OCI-LY1 (cell line): ENCODE measurements around the gene PROSER2.

Experiments used
- H2AFZ ChIP-seq: fragments of 200-600 bp; sonication (generic), shearing (Covaris generic); 2 replicates; pipeline ENCODE4 v1.6.0; 2014; ENCODE audit warnings: antibody characterized with exemption, mild to moderate bottlenecking, low read length
- H3F3A ChIP-seq: fragments of 200-600 bp; sonication (generic), shearing (Covaris generic); 2 replicates; pipeline ENCODE4 v1.6.0; 2014; ENCODE audit warnings: mild to moderate bottlenecking, antibody characterized with exemption, low read length, moderate library complexity; ENCODE audit not compliant: insufficient read depth
- H3K27ac ChIP-seq: fragments of 200-600 bp; sonication (generic); 2 replicates; pipeline ENCODE4 v1.5.1; 2014; ENCODE audit warnings: low read length, mixed run types, mild to moderate bottlenecking, low read depth; ENCODE audit not compliant: poor library complexity, severe bottlenecking
- H3K27me3 ChIP-seq: fragments of 200-600 bp; sonication (generic); 2 replicates; pipeline ENCODE4 v1.6.0; 2014; ENCODE audit warnings: antibody characterized with exemption, mild to moderate bottlenecking, low read length, moderate library complexity; ENCODE audit not compliant: insufficient read depth
- H3K36me3 ChIP-seq: fragments of 200-600 bp; sonication (generic); 2 replicates; pipeline ENCODE4 v1.6.1; 2014; ENCODE audit warnings: mild to moderate bottlenecking, antibody characterized with exemption, low read length, moderate library complexity, mixed read lengths; ENCODE audit not compliant: insufficient read depth
- H3K4me1 ChIP-seq: fragments of 200-600 bp; sonication (generic); 2 replicates; pipeline ENCODE4 v1.5.1; 2014; ENCODE audit warnings: mild to moderate bottlenecking, low read length, moderate library complexity; ENCODE audit not compliant: insufficient read depth, severe bottlenecking
- H3K4me2 ChIP-seq: fragments of 200-600 bp; sonication (generic), shearing (Covaris generic); 2 replicates; pipeline ENCODE4 v1.6.1; 2014; ENCODE audit warnings: low read length
- H3K4me3 ChIP-seq: fragments of 200-600 bp; sonication (generic); 2 replicates; pipeline ENCODE4 v1.5.1; 2014; ENCODE audit warnings: low read length, low read depth, mild to moderate bottlenecking, mixed read lengths; ENCODE audit not compliant: poor library complexity, severe bottlenecking
- H3K79me2 ChIP-seq: fragments of 200-600 bp; shearing (Covaris generic); 2 replicates; pipeline ENCODE4 v1.6.1; 2016; ENCODE audit warnings: mixed run types, low read length, mixed read lengths; ENCODE audit not compliant: insufficient read depth
- H3K9ac ChIP-seq: fragments of 200-600 bp; sonication (generic), shearing (Covaris generic); 2 replicates; pipeline ENCODE4 v1.6.1; 2014; ENCODE audit warnings: mild to moderate bottlenecking, low read length, mixed read lengths
- H3K9me2 ChIP-seq: fragments of 200-600 bp; sonication (generic), shearing (Covaris generic); 2 replicates; pipeline ENCODE4 v1.6.1; 2014; ENCODE audit warnings: low read depth, mild to moderate bottlenecking, low read length, mixed read lengths
- H3K9me3 ChIP-seq: fragments of 200-600 bp; shearing (Covaris generic); 2 replicates; pipeline ENCODE4 v1.6.1; 2014; ENCODE audit warnings: low read length, mixed read lengths
- H4K20me1 ChIP-seq: fragments of 200-600 bp; sonication (generic), shearing (Covaris generic); 2 replicates; pipeline ENCODE4 v1.6.0; 2016; ENCODE audit warnings: mild to moderate bottlenecking, low read length; ENCODE audit not compliant: insufficient read depth
- EZH2 ChIP-seq: fragments of 200-600 bp; sonication (generic), shearing (Covaris generic); IDR thresholded peaks from 2 replicates; pipeline ENCODE4 v1.8.0; 2017; ENCODE audit warnings: borderline replicate concordance, mixed run types, mild to moderate bottlenecking, antibody characterized with exemption, low read length, moderate library complexity, mixed read lengths
- TF ChIP-seq, protein P1 (sequence below): fragments of 200-600 bp; sonication (generic), shearing (Covaris generic); IDR thresholded peaks from 2 replicates; pipeline ENCODE4 v1.5.1; 2017; ENCODE audit warnings: mild to moderate bottlenecking, antibody characterized with exemption, low read length, moderate library complexity, mixed read lengths

PROSER2 gene

GRCh38 chr10:11878776-11879175 is 55.6 kb downstream of the PROSER2 start:
- Histone ChIP-seq H3K36me3 (no peaks in the 10 kb centered on the region), H3K9me2 (no peaks in the 10 kb centered on the region), H3K27ac (no peak overlapping the region), H3K4me3 (no peak overlapping the region), H3F3A (no peaks in the 10 kb centered on the region), H3K9me3 (no peaks in the 10 kb centered on the region), H3K27me3 (peaks cover 3% of the 10 kb centered on the region; the same call in 1 of the 2 replicates), H3K4me2 (no peak overlapping the region), H3K9ac (no peak overlapping the region), H3K4me1 (no peaks in the 10 kb centered on the region), H2AFZ (no peak overlapping the region), H4K20me1 (no peaks in the 10 kb centered on the region), H3K79me2 (no peaks in the 10 kb centered on the region)
- TF ChIP-seq, protein P1, sequence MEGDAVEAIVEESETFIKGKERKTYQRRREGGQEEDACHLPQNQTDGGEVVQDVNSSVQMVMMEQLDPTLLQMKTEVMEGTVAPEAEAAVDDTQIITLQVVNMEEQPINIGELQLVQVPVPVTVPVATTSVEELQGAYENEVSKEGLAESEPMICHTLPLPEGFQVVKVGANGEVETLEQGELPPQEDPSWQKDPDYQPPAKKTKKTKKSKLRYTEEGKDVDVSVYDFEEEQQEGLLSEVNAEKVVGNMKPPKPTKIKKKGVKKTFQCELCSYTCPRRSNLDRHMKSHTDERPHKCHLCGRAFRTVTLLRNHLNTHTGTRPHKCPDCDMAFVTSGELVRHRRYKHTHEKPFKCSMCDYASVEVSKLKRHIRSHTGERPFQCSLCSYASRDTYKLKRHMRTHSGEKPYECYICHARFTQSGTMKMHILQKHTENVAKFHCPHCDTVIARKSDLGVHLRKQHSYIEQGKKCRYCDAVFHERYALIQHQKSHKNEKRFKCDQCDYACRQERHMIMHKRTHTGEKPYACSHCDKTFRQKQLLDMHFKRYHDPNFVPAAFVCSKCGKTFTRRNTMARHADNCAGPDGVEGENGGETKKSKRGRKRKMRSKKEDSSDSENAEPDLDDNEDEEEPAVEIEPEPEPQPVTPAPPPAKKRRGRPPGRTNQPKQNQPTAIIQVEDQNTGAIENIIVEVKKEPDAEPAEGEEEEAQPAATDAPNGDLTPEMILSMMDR, result no peak
- no peak for TF ChIP-seq EZH2

- H3K79me2 ChIP-seq, result no peaks in the 10 kb centered on the region
- H3K27ac ChIP-seq, result no peak overlapping the region
- no peaks in the 10 kb centered on the region for H3K9me3 ChIP-seq
- peaks cover 3% of the 10 kb centered on the region; the same call in 1 of the 2 replicates for H3K27me3 ChIP-seq
- no peaks in the 10 kb centered on the region for H3F3A ChIP-seq
- no peak overlapping the region for H3K4me3 ChIP-seq
- no peaks in the 10 kb centered on the region for H4K20me1 ChIP-seq
- H3K9me2 ChIP-seq, result no peaks in the 10 kb centered on the region
- no peak overlapping the region for H2AFZ ChIP-seq
- no peaks in the 10 kb centered on the region for H3K36me3 ChIP-seq
- H3K4me2 ChIP-seq, result no peak overlapping the region
- no peak overlapping the region for H3K9ac ChIP-seq
- no peaks in the 10 kb centered on the region for H3K4me1 ChIP-seq
- TF ChIP-seq, protein P1, result no peak
- TF ChIP-seq EZH2, result no peak
These were observed 56.4 kb downstream of the PROSER2 start for GRCh38 chr10:11879387-11880094.

DNA sequence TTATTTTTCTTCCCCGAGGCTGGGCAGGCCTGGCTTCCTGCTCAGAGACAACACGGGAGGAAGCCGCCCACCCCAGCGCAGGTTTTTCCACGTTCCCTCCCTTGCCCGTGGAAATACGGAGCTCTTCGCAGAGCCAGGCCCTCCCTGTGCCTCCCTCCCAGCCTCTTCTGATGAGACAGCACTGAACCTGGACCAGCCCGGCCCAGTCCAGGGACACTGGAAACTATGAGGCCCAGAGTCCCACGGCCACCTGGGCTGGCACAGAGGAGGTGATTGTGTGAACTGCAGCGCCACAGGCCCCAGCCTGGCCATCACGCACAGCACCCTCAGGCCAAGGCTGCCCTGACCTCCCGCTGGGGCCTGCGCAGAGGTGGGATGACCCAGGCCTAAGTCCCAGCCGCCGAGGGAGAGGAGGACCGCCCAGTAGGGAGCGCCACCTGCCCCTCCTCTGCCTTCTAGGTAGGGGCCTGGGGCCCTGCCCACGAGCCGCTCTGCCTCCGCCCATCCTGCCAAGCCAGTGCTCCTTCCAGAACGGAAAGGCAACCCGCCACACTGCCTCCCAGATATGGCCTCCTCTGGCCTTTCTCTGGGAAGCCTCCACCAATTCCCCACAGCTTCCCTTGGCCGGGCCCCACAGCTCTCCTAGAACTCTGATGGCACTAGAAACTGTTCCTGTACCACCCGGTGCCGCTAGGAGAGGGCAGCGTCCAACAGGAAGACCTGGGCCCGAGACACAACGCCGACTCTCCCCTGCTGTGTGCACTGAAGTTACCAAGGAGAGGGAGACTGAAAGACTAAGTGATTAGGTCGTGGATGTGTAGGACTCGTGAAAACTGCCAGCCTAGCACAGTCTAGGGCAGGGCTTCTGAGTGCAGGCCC is 57.2 kb downstream of the PROSER2 start:
- Histone ChIP-seq H3F3A (no peaks in the 10 kb centered on the region), H3K9me2 (no peaks in the 10 kb centered on the region), H3K27me3 (peaks cover 3% of the 10 kb centered on the region; the same call in 1 of the 2 replicates), H2AFZ (no peak overlapping the region), H4K20me1 (no peaks in the 10 kb centered on the region), H3K9me3 (no peaks in the 10 kb centered on the region), H3K9ac (no peak overlapping the region), H3K4me3 (no peak overlapping the region), H3K79me2 (no peaks in the 10 kb centered on the region), H3K4me2 (no peak overlapping the region), H3K27ac (no peak overlapping the region), H3K36me3 (no peaks in the 10 kb centered on the region), H3K4me1 (no peaks in the 10 kb centered on the region)
- TF ChIP-seq, protein P1, result no peak
- no peak for TF ChIP-seq EZH2
